H1 (cell line): ENCODE data around the gene SLFN14. TPM values are rescaled to one million over a fixed set of nuclear protein-coding genes. Genes with fewer than 3 reads are reported as not detected.

Experiments used
- BRCA1 ChIP-seq: IDR thresholded peaks from 2 replicates; pipeline ENCODE4 v1.6.1; 2012; ENCODE audit warnings: low read depth, low read length, improper control_type of control experiment
- CHD1 ChIP-seq: IDR thresholded peaks from 2 replicates; pipeline ENCODE4 v1.6.1; 2012; ENCODE audit warnings: low read depth, low read length, improper control_type of control experiment
- EP300 ChIP-seq, 2 experiments: IDR thresholded peaks; 1 replicate in 1 of 2; 2 replicates in 1 of 2; pipeline ENCODE4 v1.6.1; 2011 to 2012; ENCODE audit warnings: low read depth in 2 of 2, low read length in 2 of 2, mild to moderate bottlenecking in 2 of 2, borderline replicate concordance in 1 of 2, inconsistent platforms in 1 of 2, moderate library complexity in 1 of 2
- FOSL1 ChIP-seq: IDR thresholded peaks from 2 replicates; pipeline ENCODE4 v1.6.1; 2011; ENCODE audit warnings: mild to moderate bottlenecking, low read depth, low read length, moderate library complexity; ENCODE audit not compliant: insufficient read depth
- KDM5A ChIP-seq: fragments of 200-600 bp; IDR thresholded peaks from 2 replicates; pipeline ENCODE4 v1.7.1; 2012; ENCODE audit warnings: mild to moderate bottlenecking, low read length, inconsistent platforms, mixed read lengths
- RAD21 ChIP-seq, 2 experiments: IDR thresholded peaks in 1 of 2; conservative IDR thresholded peaks in 1 of 2; 2 replicates each; pipeline ENCODE4 v1.6.1; 2011; ENCODE audit warnings: low read depth in 2 of 2, low read length in 2 of 2, improper control_type of control experiment in 1 of 2, inconsistent platforms in 1 of 2, mild to moderate bottlenecking in 1 of 2, moderate library complexity in 1 of 2
- RXRA ChIP-seq: IDR thresholded peaks from 2 replicates; pipeline ENCODE4 v1.6.1; 2011; ENCODE audit warnings: low read depth, mild to moderate bottlenecking, low read length, moderate library complexity; ENCODE audit not compliant: insufficient read depth
- TEAD4 ChIP-seq: IDR thresholded peaks from 2 replicates; pipeline ENCODE4 v1.6.1; 2012; ENCODE audit warnings: low read depth, low read length, inconsistent platforms, mixed read lengths
- polyA plus RNA-seq, 7 experiments: library from polyadenylated mRNA; depleted of rRNA in 3 of 7; stranded (reverse) in 5 of 7; unstranded in 2 of 7; fragments of >200 nt in 5 of 7; fragments of 200-250 nt in 2 of 7; gene quantifications; 1 replicate in 5 of 7; 2 replicates in 1 of 7; 4 replicates in 1 of 7; pipeline versions ENCODE4 v1.2.1 to v1.2.3, GENCODE V29; 2011 to 2013; ENCODE audit warnings: missing spikeins in 2 of 7, mixed read lengths in 2 of 7
- total RNA-seq: library from RNA; stranded (reverse); fragmentation: NEBNext Ultra II Directional; extraction: Animal tissue kit (Norgen Biotek cat#: 25700); gene quantifications from 2 replicates; pipeline ENCODE4 v1.2.1, GENCODE V29; 2021
- TF ChIP-seq, protein P1 (sequence below), 3 experiments: IDR thresholded peaks; 1 replicate in 2 of 3; 2 replicates in 1 of 3; pipeline versions ENCODE4 v1.5.1 to v1.6.1; 2011; ENCODE audit warnings: low read length in 3 of 3, mild to moderate bottlenecking in 3 of 3, inconsistent platforms in 2 of 3, low read depth in 1 of 3, moderate library complexity in 1 of 3; ENCODE audit not compliant: insufficient read depth in 1 of 3; ENCODE audit errors: control extremely low read depth in 1 of 3
- TF ChIP-seq, protein P2 (sequence below): IDR thresholded peaks from 2 replicates; pipeline ENCODE4 v1.6.1; 2012; ENCODE audit warnings: inconsistent platforms

The SLFN14 gene
- total and polyA plus RNA-seq, 2 of the 8 experiments (the other 6 are each of a cell fraction or from before 2014, with no cell fraction given), result 0.03 TPM; not detected in 1

DNA sequence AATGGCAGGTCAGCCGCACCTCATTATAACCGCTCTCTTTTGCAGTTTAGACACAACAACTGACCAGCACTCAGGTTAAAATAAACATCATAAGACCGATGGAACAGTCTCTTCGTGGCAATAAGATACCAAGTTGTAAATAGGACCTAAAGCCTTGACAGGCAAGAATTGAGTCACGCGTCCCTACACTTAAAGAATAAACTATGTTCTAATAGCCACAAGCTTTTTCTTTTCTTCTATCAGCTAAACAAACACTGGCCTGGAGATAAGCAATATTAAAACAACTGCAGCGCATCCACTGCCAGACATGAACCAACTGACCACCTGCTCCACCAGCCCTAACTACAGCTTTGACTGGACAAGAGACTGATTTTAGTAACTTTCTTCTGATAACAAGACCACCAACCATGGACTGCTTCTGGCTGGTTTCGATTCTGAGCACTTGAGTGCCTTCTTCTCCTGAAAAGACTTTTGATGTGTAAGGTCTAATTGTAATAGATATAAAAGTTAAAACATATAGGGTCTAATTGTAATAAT is 40.6 kb downstream of the SLFN14 start (continued):
- TF ChIP-seq, protein P1, sequence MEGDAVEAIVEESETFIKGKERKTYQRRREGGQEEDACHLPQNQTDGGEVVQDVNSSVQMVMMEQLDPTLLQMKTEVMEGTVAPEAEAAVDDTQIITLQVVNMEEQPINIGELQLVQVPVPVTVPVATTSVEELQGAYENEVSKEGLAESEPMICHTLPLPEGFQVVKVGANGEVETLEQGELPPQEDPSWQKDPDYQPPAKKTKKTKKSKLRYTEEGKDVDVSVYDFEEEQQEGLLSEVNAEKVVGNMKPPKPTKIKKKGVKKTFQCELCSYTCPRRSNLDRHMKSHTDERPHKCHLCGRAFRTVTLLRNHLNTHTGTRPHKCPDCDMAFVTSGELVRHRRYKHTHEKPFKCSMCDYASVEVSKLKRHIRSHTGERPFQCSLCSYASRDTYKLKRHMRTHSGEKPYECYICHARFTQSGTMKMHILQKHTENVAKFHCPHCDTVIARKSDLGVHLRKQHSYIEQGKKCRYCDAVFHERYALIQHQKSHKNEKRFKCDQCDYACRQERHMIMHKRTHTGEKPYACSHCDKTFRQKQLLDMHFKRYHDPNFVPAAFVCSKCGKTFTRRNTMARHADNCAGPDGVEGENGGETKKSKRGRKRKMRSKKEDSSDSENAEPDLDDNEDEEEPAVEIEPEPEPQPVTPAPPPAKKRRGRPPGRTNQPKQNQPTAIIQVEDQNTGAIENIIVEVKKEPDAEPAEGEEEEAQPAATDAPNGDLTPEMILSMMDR (IDR thresholded peaks at IDR 0.05; ENCODE audit: control extremely low read depth in 1 of 3, insufficient read depth in 1 of 3, low read depth in 1 of 3, low read length in 3 of 3), result no peak
- TF ChIP-seq RAD21 (IDR thresholded peaks at IDR 0.05 in 1 of 2, conservative IDR thresholded peaks at IDR 0.05 in 1 of 2; ENCODE audit: low read depth in 2 of 2, low read length in 2 of 2) (no peak), BRCA1 (no peak), RXRA (no peak), EP300 (IDR thresholded peaks at IDR 0.05; ENCODE audit: borderline replicate concordance in 1 of 2, low read depth in 2 of 2, low read length in 2 of 2) (no peak), TEAD4 (no peak), KDM5A (no peak), CHD1 (no peak), FOSL1 (no peak)
- TF ChIP-seq, protein P2, sequence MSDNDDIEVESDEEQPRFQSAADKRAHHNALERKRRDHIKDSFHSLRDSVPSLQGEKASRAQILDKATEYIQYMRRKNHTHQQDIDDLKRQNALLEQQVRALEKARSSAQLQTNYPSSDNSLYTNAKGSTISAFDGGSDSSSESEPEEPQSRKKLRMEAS, result no peak
